ENCODE results near the gene UTS2. TPM values are rescaled to one million over a fixed set of nuclear protein-coding genes. Genes with fewer than 3 reads are reported as not detected.

The UTS2 gene
- total RNA-seq, 1 donor from 2014 or later, result not detected

GRCh38 chr1:7827126-7827955, 25.5 kb downstream of the UTS2 start:
- intact Hi-C loops (cut with DNase I), result no loop called here
- Histone ChIP-seq H3K27me3 (no peaks in the 10 kb centered on the region), H3K27ac (peak overlapping the region; percentile 30), H3K4me1 (no peaks in the 10 kb centered on the region), H3K4me3 (peak overlapping the region; percentile 25), H3K36me3 (peaks cover 92% of the 10 kb centered on the region), H3K9me3 (no peaks in the 10 kb centered on the region)
- no peak for ATAC-seq
- DNase-seq, result no peak
- no peak for TF ChIP-seq CTCF (IDR thresholded peaks at IDR 0.05)

- peaks cover 96% of the 10 kb centered on the region for H3K36me3 ChIP-seq
- no peaks in the 10 kb centered on the region for H3K4me1 ChIP-seq
- DNase-seq (no peak), ATAC-seq (no peak)
- no peak overlapping the region for H3K27ac ChIP-seq
- TF ChIP-seq CTCF (IDR thresholded peaks at IDR 0.05), result no peak
- H3K27me3 ChIP-seq, result no peaks in the 10 kb centered on the region
- no peak overlapping the region for H3K4me3 ChIP-seq
- no peaks in the 10 kb centered on the region for H3K9me3 ChIP-seq
- intact Hi-C loops (cut with DNase I), result no loop called here
These were observed 26.5 kb downstream of the UTS2 start for GRCh38 chr1:7826363-7826762.

GRCh38 chr1:7824701-7825100, 28.2 kb downstream of the UTS2 start:
- ATAC-seq, result no peak
- TF ChIP-seq CTCF (IDR thresholded peaks at IDR 0.05), result no peak
- H3K36me3 ChIP-seq, result peaks cover 98% of the 10 kb centered on the region

GRCh38 chr1:7821282-7821681, 31.6 kb downstream of the UTS2 start:
- H3K27me3 ChIP-seq, result no peaks in the 10 kb centered on the region
- intact Hi-C loops (cut with DNase I), result no loop called here
- DNase-seq (no peak), ATAC-seq (no peak)
- no peaks in the 10 kb centered on the region for H3K9me3 ChIP-seq
- H3K4me1 ChIP-seq, result no peaks in the 10 kb centered on the region
- no peak overlapping the region for H3K27ac ChIP-seq
- H3K36me3 ChIP-seq, result peaks cover 91% of the 10 kb centered on the region
- no peak for TF ChIP-seq CTCF (IDR thresholded peaks at IDR 0.05)
- no peak overlapping the region for H3K4me3 ChIP-seq

More at GRCh38 chr1:7824701-7825100, 28.2 kb downstream of the UTS2 start:
- Histone ChIP-seq H3K4me1 (no peaks in the 10 kb centered on the region), H3K27ac (no peak overlapping the region), H3K9me3 (no peaks in the 10 kb centered on the region), H3K4me3 (no peak overlapping the region), H3K27me3 (no peaks in the 10 kb centered on the region)
- intact Hi-C loops (cut with DNase I), result no loop called here
- no peak for DNase-seq

- Histone ChIP-seq H3K4me3 (no peak overlapping the region), H3K4me1 (no peaks in the 10 kb centered on the region), H3K9me3 (no peaks in the 10 kb centered on the region), H3K27me3 (no peaks in the 10 kb centered on the region), H3K36me3 (peaks cover 62% of the 10 kb centered on the region), H3K27ac (no peak overlapping the region)
- ATAC-seq (no peak), DNase-seq (no peak)
- intact Hi-C loops (cut with DNase I), result no loop called here
- TF ChIP-seq CTCF (IDR thresholded peaks at IDR 0.05), result no peak
These were observed 39.0 kb downstream of the UTS2 start for GRCh38 chr1:7813677-7814373.

Measured in upper lobe of right lung (tissue), 1 donor.